ENCODE results near the gene PDSS2.

DNA sequence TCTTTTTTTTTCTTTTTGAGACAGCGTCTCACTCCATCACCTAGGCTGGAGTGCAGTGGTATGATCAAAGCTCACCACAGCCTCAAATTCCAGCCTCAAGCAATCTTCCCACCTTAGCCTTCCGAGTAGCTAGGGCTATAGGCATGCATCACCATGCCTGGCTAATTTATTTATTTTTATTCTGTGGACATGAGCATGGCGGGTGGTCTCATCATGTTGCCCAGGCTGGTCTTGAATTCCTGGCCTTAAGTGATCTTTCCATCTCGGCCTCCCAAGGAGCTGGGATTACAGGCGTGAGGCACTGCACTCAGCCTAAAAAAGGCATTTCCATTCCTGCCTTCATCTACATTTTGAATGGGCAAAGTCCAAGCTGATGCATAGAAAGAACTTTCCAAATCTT is 287.9 kb downstream of the PDSS2 start:
- TF ChIP-seq, protein P1, sequence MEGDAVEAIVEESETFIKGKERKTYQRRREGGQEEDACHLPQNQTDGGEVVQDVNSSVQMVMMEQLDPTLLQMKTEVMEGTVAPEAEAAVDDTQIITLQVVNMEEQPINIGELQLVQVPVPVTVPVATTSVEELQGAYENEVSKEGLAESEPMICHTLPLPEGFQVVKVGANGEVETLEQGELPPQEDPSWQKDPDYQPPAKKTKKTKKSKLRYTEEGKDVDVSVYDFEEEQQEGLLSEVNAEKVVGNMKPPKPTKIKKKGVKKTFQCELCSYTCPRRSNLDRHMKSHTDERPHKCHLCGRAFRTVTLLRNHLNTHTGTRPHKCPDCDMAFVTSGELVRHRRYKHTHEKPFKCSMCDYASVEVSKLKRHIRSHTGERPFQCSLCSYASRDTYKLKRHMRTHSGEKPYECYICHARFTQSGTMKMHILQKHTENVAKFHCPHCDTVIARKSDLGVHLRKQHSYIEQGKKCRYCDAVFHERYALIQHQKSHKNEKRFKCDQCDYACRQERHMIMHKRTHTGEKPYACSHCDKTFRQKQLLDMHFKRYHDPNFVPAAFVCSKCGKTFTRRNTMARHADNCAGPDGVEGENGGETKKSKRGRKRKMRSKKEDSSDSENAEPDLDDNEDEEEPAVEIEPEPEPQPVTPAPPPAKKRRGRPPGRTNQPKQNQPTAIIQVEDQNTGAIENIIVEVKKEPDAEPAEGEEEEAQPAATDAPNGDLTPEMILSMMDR (IDR thresholded peaks at IDR 0.05; ENCODE audit: borderline replicate concordance, extremely low read depth, low read length, poor library complexity, severe bottlenecking), result no peak
- TF ChIP-seq EZH2 (IDR thresholded peaks at IDR 0.05; ENCODE audit: borderline replicate concordance, low read depth, low read length, severe bottlenecking), result no peak
